ENCODE data around the gene RAB40C.

RAB40C gene

GRCh38 chr16:575354-576196 is 14.3 kb upstream of the RAB40C start:
- no peak for DNase-seq (ENCODE audit: low read depth)

GRCh38 chr16:576197-576822 is 13.6 kb upstream of the RAB40C start:
- no peak for DNase-seq (ENCODE audit: low read depth)

- DNase-seq (ENCODE audit: low read depth): no peak
These were observed 13.1 kb upstream of the RAB40C start for GRCh38 chr16:576823-577201.

GRCh38 chr16:577796-578195 is 12.1 kb upstream of the RAB40C start:
- no peak for DNase-seq (ENCODE audit: low read depth)

GRCh38 chr16:578232-578869 is 11.5 kb upstream of the RAB40C start:
- DNase-seq (ENCODE audit: low read depth): no peak

GRCh38 chr16:578870-579405 is 10.9 kb upstream of the RAB40C start:
- DNase-seq (ENCODE audit: low read depth): peak; percentile 33

- DNase-seq (ENCODE audit: low read depth): no peak
These were observed 9.5 kb upstream of the RAB40C start for GRCh38 chr16:580141-580945.

- DNase-seq (ENCODE audit: low read depth): no peak
These were observed 8.8 kb upstream of the RAB40C start for GRCh38 chr16:580946-581498.

- no peak for DNase-seq (ENCODE audit: low read depth)
These were observed 7.7 kb upstream of the RAB40C start for GRCh38 chr16:582218-582613.

GRCh38 chr16:582614-583331 is 7.1 kb upstream of the RAB40C start:
- no peak for DNase-seq (ENCODE audit: low read depth)

GRCh38 chr16:583470-583814 is 6.4 kb upstream of the RAB40C start:
- DNase-seq (ENCODE audit: low read depth): no peak

- no peak for DNase-seq (ENCODE audit: low read depth)
These were observed 5.9 kb upstream of the RAB40C start for GRCh38 chr16:583815-584591.

GRCh38 chr16:585351-585750 is 4.5 kb upstream of the RAB40C start:
- no peak for DNase-seq (ENCODE audit: low read depth)

GRCh38 chr16:586047-586644 is 3.7 kb upstream of the RAB40C start:
- DNase-seq (ENCODE audit: low read depth): no peak

GRCh38 chr16:586645-587590 is 2.9 kb upstream of the RAB40C start:
- no peak for DNase-seq (ENCODE audit: low read depth)

GRCh38 chr16:588639-588888 is 1.3 kb upstream of the RAB40C start:
- peak; percentile 39 for DNase-seq (ENCODE audit: low read depth)

- peak; percentile 95 for DNase-seq (ENCODE audit: low read depth)
These were observed 793 bp upstream of the RAB40C start for GRCh38 chr16:588889-589657.

- no peak for DNase-seq (ENCODE audit: low read depth)
These were observed 435 bp downstream of the RAB40C start for GRCh38 chr16:590188-590814.
